DOHH2 (cell line): ENCODE data around the gene PCBD1.
"Not testable (repeated sequence)": the region's sequence is repeated elsewhere in the genome, so short reads cannot be mapped to it uniquely, and the experiment has no call there.

Experiments used
- H3F3A ChIP-seq: fragments of 200-600 bp; sonication (generic), shearing (Covaris generic); 2 replicates; pipeline ENCODE4 v1.6.0; 2016; ENCODE audit warnings: antibody characterized with exemption, mild to moderate bottlenecking; ENCODE audit not compliant: control insufficient read depth, insufficient read depth
- H3K27ac ChIP-seq: fragments of 200-600 bp; sonication (generic); 2 replicates; pipeline ENCODE4 v1.5.1; 2014; ENCODE audit warnings: low read depth, mild to moderate bottlenecking, low read length, moderate library complexity
- H3K27me3 ChIP-seq: fragments of 200-600 bp; sonication (generic); 2 replicates; pipeline ENCODE4 v1.6.1; 2014; ENCODE audit warnings: mild to moderate bottlenecking, low read length, mixed read lengths; ENCODE audit not compliant: control insufficient read depth
- H3K36me3 ChIP-seq: fragments of 200-600 bp; sonication (generic); 2 replicates; pipeline ENCODE4 v1.6.1; 2014; ENCODE audit warnings: mild to moderate bottlenecking, low read length, moderate library complexity, mixed read lengths; ENCODE audit not compliant: control insufficient read depth
- H3K4me1 ChIP-seq: fragments of 200-600 bp; sonication (generic); 2 replicates; pipeline ENCODE4 v1.6.1; 2014; ENCODE audit warnings: mild to moderate bottlenecking, low read length, mixed read lengths; ENCODE audit not compliant: control insufficient read depth
- H3K4me2 ChIP-seq: fragments of 200-600 bp; sonication (generic); 2 replicates; pipeline ENCODE4 v1.6.0; 2014; ENCODE audit warnings: mild to moderate bottlenecking, low read length, moderate library complexity
- H3K4me3 ChIP-seq: fragments of 200-600 bp; sonication (generic); 2 replicates; pipeline ENCODE4 v1.5.1; 2014; ENCODE audit warnings: mild to moderate bottlenecking, low read length, mixed read lengths
- H3K79me2 ChIP-seq: fragments of 200-600 bp; sonication (generic); 2 replicates; pipeline ENCODE4 v1.6.1; 2014; ENCODE audit warnings: mild to moderate bottlenecking, low read length, mixed read lengths; ENCODE audit not compliant: control insufficient read depth
- H3K9me2 ChIP-seq: fragments of 200-600 bp; sonication (generic); replicated peaks from 2 replicates; pipeline ENCODE4 v1.6.1; 2014; ENCODE audit warnings: mild to moderate bottlenecking, low read length, mixed read lengths; ENCODE audit not compliant: control insufficient read depth
- H3K9me3 ChIP-seq: fragments of 200-600 bp; sonication (generic); 2 replicates; pipeline ENCODE4 v1.6.1; 2014; ENCODE audit warnings: antibody characterized with exemption, low read length, mixed read lengths; ENCODE audit not compliant: control insufficient read depth, insufficient read depth
- H4K20me1 ChIP-seq: fragments of 200-600 bp; sonication (generic); 2 replicates; pipeline ENCODE4 v1.6.0; 2014; ENCODE audit warnings: low read depth, mild to moderate bottlenecking, antibody characterized with exemption, low read length, moderate library complexity; ENCODE audit not compliant: control insufficient read depth, insufficient read depth
- EZH2phosphoT487 ChIP-seq: fragments of 200-600 bp; sonication (generic); IDR thresholded peaks from 2 replicates; pipeline ENCODE4 v1.6.1; 2017; ENCODE audit warnings: borderline replicate concordance, mild to moderate bottlenecking, antibody characterized with exemption, low read length, moderate library complexity, mixed read lengths
- TF ChIP-seq, protein P1 (sequence below): fragments of 200-600 bp; sonication (generic); IDR thresholded peaks from one replicate; pipeline ENCODE4 v1.5.1; 2014; ENCODE audit warnings: antibody characterized with exemption, mild to moderate bottlenecking, low read depth, low read length; ENCODE audit not compliant: poor library complexity, severe bottlenecking

Gene PCBD1

DNA sequence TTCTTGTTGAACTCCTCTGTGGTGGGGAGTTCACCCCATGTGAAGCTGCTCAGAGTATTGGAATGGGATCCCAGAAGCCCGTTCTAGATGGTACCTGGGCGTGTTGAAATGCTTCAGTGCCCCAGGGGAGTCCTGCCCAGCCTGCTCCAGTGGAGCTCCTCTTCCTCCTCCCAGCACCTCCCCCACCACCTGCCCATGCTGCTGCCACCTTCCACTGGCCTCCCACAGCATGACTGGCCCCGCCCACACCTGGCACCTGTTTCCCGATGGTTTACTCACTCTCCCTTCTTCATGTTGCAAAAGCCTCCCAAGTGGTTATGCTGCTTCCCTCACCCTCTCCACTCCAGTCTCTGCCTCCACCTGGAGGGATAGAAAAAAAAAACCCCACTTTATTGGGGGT is 32.2 kb upstream of the PCBD1 start:
- Histone ChIP-seq H3K36me3 (no peaks in the 10 kb centered on the region), H4K20me1 (no peaks in the 10 kb centered on the region), H3K9me2 (no peaks in the 10 kb centered on the region), H3K9me3 (no peaks in the 10 kb centered on the region), H3F3A (no peaks in the 10 kb centered on the region), H3K27me3 (no peaks in the 10 kb centered on the region), H3K4me1 (no peaks in the 10 kb centered on the region), H3K4me3 (no peak overlapping the region), H3K4me2 (no peak overlapping the region), H3K79me2 (no peaks in the 10 kb centered on the region), H3K27ac (no peak overlapping the region)
- TF ChIP-seq EZH2phosphoT487: no peak
- TF ChIP-seq, protein P1, sequence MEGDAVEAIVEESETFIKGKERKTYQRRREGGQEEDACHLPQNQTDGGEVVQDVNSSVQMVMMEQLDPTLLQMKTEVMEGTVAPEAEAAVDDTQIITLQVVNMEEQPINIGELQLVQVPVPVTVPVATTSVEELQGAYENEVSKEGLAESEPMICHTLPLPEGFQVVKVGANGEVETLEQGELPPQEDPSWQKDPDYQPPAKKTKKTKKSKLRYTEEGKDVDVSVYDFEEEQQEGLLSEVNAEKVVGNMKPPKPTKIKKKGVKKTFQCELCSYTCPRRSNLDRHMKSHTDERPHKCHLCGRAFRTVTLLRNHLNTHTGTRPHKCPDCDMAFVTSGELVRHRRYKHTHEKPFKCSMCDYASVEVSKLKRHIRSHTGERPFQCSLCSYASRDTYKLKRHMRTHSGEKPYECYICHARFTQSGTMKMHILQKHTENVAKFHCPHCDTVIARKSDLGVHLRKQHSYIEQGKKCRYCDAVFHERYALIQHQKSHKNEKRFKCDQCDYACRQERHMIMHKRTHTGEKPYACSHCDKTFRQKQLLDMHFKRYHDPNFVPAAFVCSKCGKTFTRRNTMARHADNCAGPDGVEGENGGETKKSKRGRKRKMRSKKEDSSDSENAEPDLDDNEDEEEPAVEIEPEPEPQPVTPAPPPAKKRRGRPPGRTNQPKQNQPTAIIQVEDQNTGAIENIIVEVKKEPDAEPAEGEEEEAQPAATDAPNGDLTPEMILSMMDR: no peak

DNA sequence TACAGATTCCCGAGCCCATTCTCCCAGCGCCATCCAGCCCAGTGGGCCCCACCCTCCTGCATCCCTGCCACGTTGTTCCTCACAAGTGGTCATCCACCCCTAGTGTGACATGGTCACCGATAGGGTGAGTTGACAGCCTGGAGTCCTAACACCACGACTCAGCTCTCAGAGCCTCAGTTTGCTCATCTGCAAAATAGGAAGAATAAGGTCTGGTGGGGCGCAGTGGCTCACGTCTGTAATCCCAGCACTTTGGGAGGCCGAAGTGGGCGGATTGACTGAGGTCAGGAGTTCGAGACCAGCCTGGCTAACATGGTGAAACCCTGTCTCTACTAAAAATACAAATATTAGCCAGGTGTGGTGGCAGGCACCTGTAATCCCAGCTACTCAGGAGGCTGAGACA is 31.5 kb upstream of the PCBD1 start:
- H3K79me2 ChIP-seq, H3K4me1 ChIP-seq, H3K27me3 ChIP-seq, H3K4me2 ChIP-seq, H3F3A ChIP-seq, H3K36me3 ChIP-seq, H3K9me2 ChIP-seq, H3K27ac ChIP-seq, H4K20me1 ChIP-seq, H3K9me3 ChIP-seq, H3K4me3 ChIP-seq: not testable (repeated sequence)

DNA sequence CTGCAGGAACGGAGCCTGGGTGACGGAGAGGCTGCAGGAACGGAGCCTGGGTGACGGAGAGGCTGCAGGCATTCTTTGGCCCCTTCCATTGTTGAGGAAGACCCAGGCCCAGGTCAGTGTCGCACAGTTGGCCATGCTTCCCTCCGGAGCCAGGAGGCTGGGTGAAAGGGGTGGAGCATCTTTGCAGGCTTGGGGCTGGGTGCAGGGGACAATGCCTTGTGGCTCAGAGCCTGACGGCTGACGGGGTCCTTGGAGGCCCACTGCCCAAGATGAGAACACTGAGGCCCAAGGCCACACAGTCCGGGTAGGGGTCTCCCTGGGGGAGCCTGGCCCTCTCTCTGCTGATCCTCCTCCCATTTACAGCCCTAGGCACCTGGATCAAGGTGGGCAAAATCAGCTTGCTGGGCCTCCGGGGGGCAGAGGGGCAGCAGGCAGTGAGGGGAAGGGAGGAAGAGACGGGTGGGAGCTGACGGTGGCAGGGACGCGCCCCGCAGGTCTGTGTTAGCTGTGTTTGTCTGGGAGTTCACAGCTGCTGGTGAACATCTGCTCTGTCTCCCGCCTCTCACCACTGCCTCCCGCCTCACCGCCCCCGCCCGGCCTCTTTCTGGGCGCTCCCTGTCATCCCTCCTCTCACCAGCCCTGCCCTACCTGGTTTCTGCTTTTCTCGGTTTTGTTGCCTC is 30.6 kb upstream of the PCBD1 start:
- H3K4me1 ChIP-seq: no peaks in the 10 kb centered on the region
- H4K20me1 ChIP-seq: no peaks in the 10 kb centered on the region
- no peak for TF ChIP-seq EZH2phosphoT487
- TF ChIP-seq, protein P1: no peak
- H3K4me2 ChIP-seq: no peak overlapping the region
- H3K27me3 ChIP-seq: no peaks in the 10 kb centered on the region
- no peaks in the 10 kb centered on the region for H3K9me3 ChIP-seq
- no peak overlapping the region for H3K27ac ChIP-seq
- no peaks in the 10 kb centered on the region for H3F3A ChIP-seq
- H3K9me2 ChIP-seq: no peaks in the 10 kb centered on the region
- H3K79me2 ChIP-seq: no peaks in the 10 kb centered on the region
- H3K36me3 ChIP-seq: no peaks in the 10 kb centered on the region
- no peak overlapping the region for H3K4me3 ChIP-seq

DNA sequence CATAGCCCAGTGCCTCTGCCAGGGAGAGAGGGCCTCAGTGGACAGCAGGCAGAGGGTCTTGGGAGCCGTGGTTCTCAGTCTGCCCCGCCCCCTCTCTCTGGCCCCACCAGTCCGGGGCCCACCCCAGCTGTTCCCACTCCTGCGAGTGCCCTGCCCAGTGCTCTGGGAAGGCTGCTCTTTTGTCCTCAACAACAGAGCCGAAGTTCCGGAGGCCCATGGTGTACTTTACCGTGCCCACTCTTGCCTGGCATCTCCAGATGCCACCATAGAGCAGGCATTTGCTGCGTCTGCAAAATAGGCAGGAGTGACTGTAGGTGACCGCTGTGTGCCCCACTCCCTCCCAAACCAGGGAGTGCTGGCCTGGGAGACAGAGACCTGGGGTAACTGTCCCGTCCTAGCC is 29.3 kb upstream of the PCBD1 start:
- Histone ChIP-seq H3K27me3 (no peaks in the 10 kb centered on the region), H3K4me3 (no peak overlapping the region), H3K9me2 (no peaks in the 10 kb centered on the region), H3K27ac (no peak overlapping the region), H4K20me1 (no peaks in the 10 kb centered on the region), H3K9me3 (no peaks in the 10 kb centered on the region), H3K4me2 (no peak overlapping the region), H3F3A (no peaks in the 10 kb centered on the region), H3K79me2 (no peaks in the 10 kb centered on the region), H3K36me3 (no peaks in the 10 kb centered on the region), H3K4me1 (no peaks in the 10 kb centered on the region)
- TF ChIP-seq, protein P1: no peak
- no peak for TF ChIP-seq EZH2phosphoT487
